Daoy (cell line): ENCODE measurements around the gene ITGB7. TPM values are rescaled to one million over a fixed set of nuclear protein-coding genes. Genes with fewer than 3 reads are reported as not detected.

Experiments
- DNase-seq: peaks from one replicate; pipeline ENCODE4 v3.0.0-alpha.2; 2015; ENCODE audit warnings: low read depth
- total RNA-seq: library from RNA; depleted of rRNA; stranded (reverse); fragments of >200 nt; shearing (Covaris generic); gene quantifications from 2 replicates; pipeline ENCODE4 v1.2.3, GENCODE V29; 2014

Gene ITGB7
- total RNA-seq, 1 experiment from 2014 or later, result 0.34 TPM

- no peak for DNase-seq
These were observed 10.6 kb downstream of the ITGB7 start for GRCh38 chr12:53196486-53196885.

GRCh38 chr12:53195516-53196420, 11.3 kb downstream of the ITGB7 start:
- DNase-seq, result peak; percentile 37

GRCh38 chr12:53194973-53195372, 12.1 kb downstream of the ITGB7 start:
- no peak for DNase-seq

GRCh38 chr12:53193985-53194716, 12.9 kb downstream of the ITGB7 start:
- DNase-seq, result no peak

- DNase-seq, result no peak
These were observed 14.0 kb downstream of the ITGB7 start for GRCh38 chr12:53193040-53193439.

- no peak for DNase-seq
These were observed 14.5 kb downstream of the ITGB7 start for GRCh38 chr12:53192531-53193021.

- no peak for DNase-seq
These were observed 15.0 kb downstream of the ITGB7 start for GRCh38 chr12:53191885-53192530.

- DNase-seq, result no peak
These were observed 15.8 kb downstream of the ITGB7 start for GRCh38 chr12:53191096-53191884.

GRCh38 chr12:53190108-53190729, 16.8 kb downstream of the ITGB7 start:
- DNase-seq, result peak; percentile 80

- DNase-seq, result no peak
These were observed 19.7 kb downstream of the ITGB7 start for GRCh38 chr12:53187145-53187899.

- DNase-seq, result no peak
These were observed 20.3 kb downstream of the ITGB7 start for GRCh38 chr12:53186745-53187144.

- no peak for DNase-seq
These were observed 21.4 kb downstream of the ITGB7 start for GRCh38 chr12:53185582-53186153.

GRCh38 chr12:53184828-53185227, 22.2 kb downstream of the ITGB7 start:
- DNase-seq, result no peak

- DNase-seq, result no peak
These were observed 24.1 kb downstream of the ITGB7 start for GRCh38 chr12:53182903-53183302.

- no peak for DNase-seq
These were observed 25.1 kb downstream of the ITGB7 start for GRCh38 chr12:53181935-53182334.

GRCh38 chr12:53180931-53181645, 26.0 kb downstream of the ITGB7 start:
- peak; percentile 87 for DNase-seq

GRCh38 chr12:53180220-53180930, 26.7 kb downstream of the ITGB7 start, which contains the start of the genes CSAD and ZNF740:
Gene CSAD (minus strand): TSS chr12:53180925. CDS start chr12:53173470, 7,455 bp downstream.
Gene ZNF740 (plus strand): TSS chr12:53180722. CDS start chr12:53181984, 1,262 bp downstream.
- DNase-seq, result peak; percentile 100

GRCh38 chr12:53179687-53180219, 27.3 kb downstream of the ITGB7 start:
- DNase-seq, result no peak
